Brain microvascular endothelial cell (primary cell): ENCODE measurements around the gene TEAD2.
"Not testable (repeated sequence)": the region's sequence is repeated elsewhere in the genome, so short reads cannot be mapped to it uniquely, and the experiment has no call there.

Experiments
- DNase-seq: peaks from one replicate; pipeline ENCODE4 v3.0.0-alpha.2; 2020
- H3K27ac ChIP-seq: fragments of 250-450 bp; sonication (Bioruptor Pico); 2 replicates; pipeline ENCODE4 v1.5.1; 2020; ENCODE audit warnings: mild to moderate bottlenecking, moderate library complexity
- H3K27me3 ChIP-seq: fragments of 250-450 bp; sonication (Bioruptor Pico); replicated peaks from 2 replicates; pipeline ENCODE4 v1.5.1; 2020; ENCODE audit warnings: mild to moderate bottlenecking
- H3K36me3 ChIP-seq: fragments of 250-450 bp; sonication (Bioruptor Pico); replicated peaks from 2 replicates; pipeline ENCODE4 v1.5.1; 2020; ENCODE audit warnings: mild to moderate bottlenecking
- H3K4me3 ChIP-seq: 2 replicates; pipeline ENCODE4 v1.5.1; 2011; ENCODE audit warnings: low read depth, mild to moderate bottlenecking, control low read depth, low read length, moderate library complexity
- CTCF ChIP-seq: IDR thresholded peaks from 2 replicates; pipeline ENCODE4 v1.5.1; 2011; ENCODE audit warnings: low read depth, mild to moderate bottlenecking, moderate library complexity, low read length, control low read depth, inconsistent platforms; ENCODE audit errors: missing control alignments
- in situ Hi-C: cut with HindIII; loops from 2 replicates; pipeline ENCODE4 v1.10.0; 2017; ENCODE audit warnings: low sequenced_read_pairs, low pct_ligation_motif_present

The TEAD2 gene

GRCh38 chr19:49309087-49309486 is 53.1 kb downstream of the TEAD2 start:
- Histone ChIP-seq H3K27me3 (no peaks in the 10 kb centered on the region), H3K27ac (no peak overlapping the region), H3K36me3 (no peaks in the 10 kb centered on the region), H3K4me3 (no peak overlapping the region)
- in situ Hi-C loops: no loop called here
- no peak for DNase-seq
- no peak for TF ChIP-seq CTCF

- H3K27ac ChIP-seq, H3K27me3 ChIP-seq, in situ Hi-C loops, H3K36me3 ChIP-seq, H3K4me3 ChIP-seq, DNase-seq: not testable (repeated sequence)
Measured at GRCh38 chr19:49306734-49307133, 55.5 kb downstream of the TEAD2 start.

- Histone ChIP-seq H3K27ac (no peak overlapping the region), H3K36me3 (no peaks in the 10 kb centered on the region), H3K4me3 (no peak overlapping the region), H3K27me3 (no peaks in the 10 kb centered on the region)
- DNase-seq: no peak
- TF ChIP-seq CTCF: no peak
- in situ Hi-C loops: no loop called here
Measured at GRCh38 chr19:49301866-49302252, 60.4 kb downstream of the TEAD2 start.

- Histone ChIP-seq H3K4me3 (peak overlapping the region; percentile 7), H3K27me3 (no peaks in the 10 kb centered on the region), H3K36me3 (no peaks in the 10 kb centered on the region), H3K27ac (no peak overlapping the region)
- peak; percentile 72 for DNase-seq
- TF ChIP-seq CTCF: peak; percentile 96
- in situ Hi-C loops: no loop called here
Measured at GRCh38 chr19:49301165-49301865, 60.9 kb downstream of the TEAD2 start.

GRCh38 chr19:49298653-49299052 is 63.6 kb downstream of the TEAD2 start:
- in situ Hi-C loops, DNase-seq, H3K27ac ChIP-seq: not testable (repeated sequence)

GRCh38 chr19:49297403-49297802 is 64.8 kb downstream of the TEAD2 start:
- TF ChIP-seq CTCF: no peak

More at GRCh38 chr19:49298653-49299052, 63.6 kb downstream of the TEAD2 start:
- not testable (repeated sequence) for H3K4me3 ChIP-seq, H3K36me3 ChIP-seq, H3K27me3 ChIP-seq

More at GRCh38 chr19:49297403-49297802, 64.8 kb downstream of the TEAD2 start:
- Histone ChIP-seq H3K27ac (no peak overlapping the region), H3K4me3 (no peak overlapping the region), H3K36me3 (no peaks in the 10 kb centered on the region), H3K27me3 (no peaks in the 10 kb centered on the region)
- in situ Hi-C loops: no loop called here
- DNase-seq: peak; percentile 13
